ENCODE measurements around the gene DIP2C.
"Not testable (repeated sequence)": the region's sequence is repeated elsewhere in the genome, so short reads cannot be mapped to it uniquely, and the experiment has no call there.

DIP2C gene

GRCh38 chr10:637221-637620 lies 52.2 kb downstream of the DIP2C start:
- H3K36me3 Mint-ChIP-seq (ENCODE audit: low read depth): no peaks in the 10 kb centered on the region
- no peak overlapping the region for H3K27ac Mint-ChIP-seq
- no peak overlapping the region for H3K4me3 Mint-ChIP-seq
- no peaks in the 10 kb centered on the region for H3K9me3 Mint-ChIP-seq
- H3K4me1 Mint-ChIP-seq (ENCODE audit: low read depth): no peaks in the 10 kb centered on the region
- peaks cover 24% of the 10 kb centered on the region for H3K27me3 Mint-ChIP-seq

GRCh38 chr10:636769-637168 lies 52.7 kb downstream of the DIP2C start:
- no peaks in the 10 kb centered on the region for H3K4me1 Mint-ChIP-seq (ENCODE audit: low read depth)
- no peaks in the 10 kb centered on the region for H3K36me3 Mint-ChIP-seq (ENCODE audit: low read depth)
- H3K4me3 Mint-ChIP-seq: no peak overlapping the region
- no peaks in the 10 kb centered on the region for H3K9me3 Mint-ChIP-seq
- peaks cover 24% of the 10 kb centered on the region for H3K27me3 Mint-ChIP-seq
- no peak overlapping the region for H3K27ac Mint-ChIP-seq

GRCh38 chr10:636016-636730 lies 53.3 kb downstream of the DIP2C start:
- no peak overlapping the region for H3K27ac Mint-ChIP-seq
- H3K4me3 Mint-ChIP-seq: no peak overlapping the region
- H3K4me1 Mint-ChIP-seq (ENCODE audit: low read depth): no peaks in the 10 kb centered on the region
- H3K27me3 Mint-ChIP-seq: peaks cover 24% of the 10 kb centered on the region
- H3K9me3 Mint-ChIP-seq: no peaks in the 10 kb centered on the region
- H3K36me3 Mint-ChIP-seq (ENCODE audit: low read depth): no peaks in the 10 kb centered on the region

- Mint-ChIP-seq H3K4me3 (no peak overlapping the region), H3K36me3 (ENCODE audit: low read depth) (no peaks in the 10 kb centered on the region), H3K27me3 (peaks cover 24% of the 10 kb centered on the region), H3K27ac (no peak overlapping the region), H3K9me3 (no peaks in the 10 kb centered on the region), H3K4me1 (ENCODE audit: low read depth) (no peaks in the 10 kb centered on the region)
Measured at GRCh38 chr10:635088-635861, 54.2 kb downstream of the DIP2C start.

- Mint-ChIP-seq H3K36me3 (ENCODE audit: low read depth) (no peaks in the 10 kb centered on the region), H3K4me3 (no peak overlapping the region), H3K4me1 (ENCODE audit: low read depth) (no peaks in the 10 kb centered on the region), H3K27ac (no peak overlapping the region), H3K27me3 (peaks cover 28% of the 10 kb centered on the region), H3K9me3 (no peaks in the 10 kb centered on the region)
Measured at GRCh38 chr10:634256-634655, 55.2 kb downstream of the DIP2C start.

- Mint-ChIP-seq H3K4me3 (no peak overlapping the region), H3K4me1 (ENCODE audit: low read depth) (no peaks in the 10 kb centered on the region), H3K36me3 (ENCODE audit: low read depth) (no peaks in the 10 kb centered on the region), H3K27ac (no peak overlapping the region), H3K27me3 (peaks cover 28% of the 10 kb centered on the region), H3K9me3 (no peaks in the 10 kb centered on the region)
Measured at GRCh38 chr10:633279-634245, 55.9 kb downstream of the DIP2C start.

- not testable (repeated sequence) for H3K4me3 Mint-ChIP-seq; H3K27ac Mint-ChIP-seq; H3K36me3 Mint-ChIP-seq (ENCODE audit: low read depth)
Measured at GRCh38 chr10:632807-633177, 56.7 kb downstream of the DIP2C start.

GRCh38 chr10:632155-632806 lies 57.2 kb downstream of the DIP2C start:
- not testable (repeated sequence) for H3K4me1 Mint-ChIP-seq (ENCODE audit: low read depth); H3K9me3 Mint-ChIP-seq
- peaks cover 25% of the 10 kb centered on the region for H3K27me3 Mint-ChIP-seq

More at GRCh38 chr10:632807-633177, 56.7 kb downstream of the DIP2C start:
- not testable (repeated sequence) for H3K4me1 Mint-ChIP-seq (ENCODE audit: low read depth); H3K9me3 Mint-ChIP-seq
- peaks cover 29% of the 10 kb centered on the region for H3K27me3 Mint-ChIP-seq

GRCh38 chr10:631266-631665 lies 58.2 kb downstream of the DIP2C start:
- no peaks in the 10 kb centered on the region for H3K4me1 Mint-ChIP-seq (ENCODE audit: low read depth)

More at GRCh38 chr10:632155-632806, 57.2 kb downstream of the DIP2C start:
- H3K4me3 Mint-ChIP-seq; H3K36me3 Mint-ChIP-seq (ENCODE audit: low read depth); H3K27ac Mint-ChIP-seq: not testable (repeated sequence)

GRCh38 chr10:630581-631073 lies 58.8 kb downstream of the DIP2C start:
- no peak overlapping the region for H3K27ac Mint-ChIP-seq
- H3K4me3 Mint-ChIP-seq: no peak overlapping the region
- no peaks in the 10 kb centered on the region for H3K9me3 Mint-ChIP-seq
- H3K36me3 Mint-ChIP-seq (ENCODE audit: low read depth): no peaks in the 10 kb centered on the region
- peaks cover 12% of the 10 kb centered on the region for H3K27me3 Mint-ChIP-seq
- H3K4me1 Mint-ChIP-seq (ENCODE audit: low read depth): no peaks in the 10 kb centered on the region

More at GRCh38 chr10:631266-631665, 58.2 kb downstream of the DIP2C start:
- H3K9me3 Mint-ChIP-seq: no peaks in the 10 kb centered on the region
- H3K27ac Mint-ChIP-seq: no peak overlapping the region
- peaks cover 17% of the 10 kb centered on the region for H3K27me3 Mint-ChIP-seq
- no peaks in the 10 kb centered on the region for H3K36me3 Mint-ChIP-seq (ENCODE audit: low read depth)
- no peak overlapping the region for H3K4me3 Mint-ChIP-seq

- H3K36me3 Mint-ChIP-seq (ENCODE audit: low read depth): no peaks in the 10 kb centered on the region
- H3K4me1 Mint-ChIP-seq (ENCODE audit: low read depth): no peaks in the 10 kb centered on the region
- H3K9me3 Mint-ChIP-seq: no peaks in the 10 kb centered on the region
- H3K4me3 Mint-ChIP-seq: no peak overlapping the region
- no peak overlapping the region for H3K27ac Mint-ChIP-seq
- peaks cover 11% of the 10 kb centered on the region for H3K27me3 Mint-ChIP-seq
Measured at GRCh38 chr10:629186-629998, 60.1 kb downstream of the DIP2C start.

- H3K27ac Mint-ChIP-seq: no peak overlapping the region
- no peak overlapping the region for H3K4me3 Mint-ChIP-seq
- H3K4me1 Mint-ChIP-seq (ENCODE audit: low read depth): no peaks in the 10 kb centered on the region
- peaks cover 11% of the 10 kb centered on the region for H3K27me3 Mint-ChIP-seq
- H3K36me3 Mint-ChIP-seq (ENCODE audit: low read depth): no peaks in the 10 kb centered on the region
- no peaks in the 10 kb centered on the region for H3K9me3 Mint-ChIP-seq
Measured at GRCh38 chr10:628386-629045, 61.0 kb downstream of the DIP2C start.
